ENCODE measurements around the gene CACNA2D3.

- TF ChIP-seq POLR2A (IDR thresholded peaks at IDR 0.05), result no peak
- no peak for TF ChIP-seq POLR2AphosphoS5 (IDR thresholded peaks at IDR 0.05; ENCODE audit: insufficient read depth in 1 of 2, low read depth in 1 of 2)
- TF ChIP-seq CTCF (IDR thresholded peaks at IDR 0.05), result no peak
Observed at GRCh38 chr3:54349231-54349652, 226.9 kb downstream of the CACNA2D3 start.
